Neuronal stem cell (in vitro differentiated cells): Measurements from ENCODE around the gene ABT1.

Experiments
- DNase-seq: peaks from one replicate; pipeline ENCODE4 v3.0.0-alpha.2; 2013; ENCODE audit warnings: low spot score
- H2AFZ ChIP-seq: one replicate; pipeline ENCODE4 v1.6.1; 2013; ENCODE audit warnings: mild to moderate bottlenecking, low read length, inconsistent platforms
- H2AK5ac ChIP-seq: 2 replicates; pipeline ENCODE4 v1.6.1; 2013; ENCODE audit warnings: low read depth, mild to moderate bottlenecking, inconsistent platforms, low read length, moderate library complexity, mixed read lengths
- H2BK120ac ChIP-seq: 2 replicates; pipeline ENCODE4 v1.6.1; 2013; ENCODE audit warnings: low read depth, mild to moderate bottlenecking, inconsistent platforms, low read length, moderate library complexity, mixed read lengths
- H2BK12ac ChIP-seq: one replicate; pipeline ENCODE4 v1.6.1; 2013; ENCODE audit warnings: low read length, inconsistent platforms
- H2BK15ac ChIP-seq: 2 replicates; pipeline ENCODE4 v1.6.1; 2013; ENCODE audit warnings: mild to moderate bottlenecking, low read length, inconsistent platforms, mixed read lengths
- H2BK5ac ChIP-seq: one replicate; pipeline ENCODE4 v1.6.1; 2013; ENCODE audit warnings: inconsistent platforms, mild to moderate bottlenecking, low read length, moderate library complexity
- H3K14ac ChIP-seq: one replicate; pipeline ENCODE4 v1.6.1; 2013; ENCODE audit warnings: low read length, inconsistent platforms
- H3K18ac ChIP-seq: 2 replicates; pipeline ENCODE4 v1.6.1; 2013; ENCODE audit warnings: low read length, inconsistent platforms
- H3K23ac ChIP-seq: 2 replicates; pipeline ENCODE4 v1.6.1; 2013; ENCODE audit warnings: low read depth, mild to moderate bottlenecking, mixed read lengths, low read length, inconsistent platforms; ENCODE audit not compliant: poor library complexity
- H3K27ac ChIP-seq: replicated peaks from 3 replicates; pipeline ENCODE4 v1.5.1; 2013; ENCODE audit warnings: low read length, inconsistent platforms
- H3K27me3 ChIP-seq, 3 experiments: 2 replicates each; pipeline ENCODE4 v1.6.1; 2013; ENCODE audit warnings: low read length in 3 of 3, mild to moderate bottlenecking in 2 of 3, inconsistent platforms in 1 of 3, low read depth in 1 of 3, mixed read lengths in 1 of 3, moderate library complexity in 1 of 3; ENCODE audit not compliant: control insufficient read depth in 3 of 3, insufficient read depth in 3 of 3
- H3K36me3 ChIP-seq, 2 donors: replicated peaks in 1 of 2; 2 replicates each; pipeline ENCODE4 v1.6.1; 2013; ENCODE audit warnings: low read length in 2 of 2; ENCODE audit not compliant: control insufficient read depth in 2 of 2, insufficient read depth in 2 of 2
- H3K4ac ChIP-seq: 2 replicates; pipeline ENCODE4 v1.6.1; 2013; ENCODE audit warnings: inconsistent platforms, mild to moderate bottlenecking, low read length, moderate library complexity
- H3K4me1 ChIP-seq, 2 donors: 1 replicate in 1 of 2; 2 replicates in 1 of 2; pipeline ENCODE4 v1.6.1; 2013; ENCODE audit warnings: low read length in 2 of 2, low read depth in 1 of 2; ENCODE audit not compliant: control insufficient read depth in 2 of 2, insufficient read depth in 1 of 2
- H3K4me2 ChIP-seq: one replicate; pipeline ENCODE4 v1.6.1; 2013; ENCODE audit warnings: mild to moderate bottlenecking, low read length, inconsistent platforms; ENCODE audit not compliant: insufficient read depth, poor library complexity, severe bottlenecking
- H3K4me3 ChIP-seq, 2 donors: 2 replicates each; pipeline ENCODE4 v1.5.1; 2013; ENCODE audit warnings: low read length in 2 of 2, mild to moderate bottlenecking in 2 of 2, inconsistent platforms in 1 of 2, moderate library complexity in 1 of 2
- H3K79me1 ChIP-seq: one replicate; pipeline ENCODE4 v1.6.1; 2013; ENCODE audit warnings: low read depth, mild to moderate bottlenecking, inconsistent platforms, low read length, moderate library complexity
- H3K9ac ChIP-seq: one replicate; pipeline ENCODE4 v1.6.1; 2013; ENCODE audit warnings: mild to moderate bottlenecking, low read depth, low read length, inconsistent platforms; ENCODE audit not compliant: poor library complexity
- H3K9me3 ChIP-seq, 2 donors: replicated peaks in 1 of 2; 2 replicates each; pipeline versions ENCODE3 to v1.6.1; 2013; ENCODE audit warnings: low read length in 2 of 2, mild to moderate bottlenecking in 2 of 2, inconsistent platforms in 1 of 2, low read depth in 1 of 2, mixed read lengths in 1 of 2, moderate library complexity in 1 of 2; ENCODE audit not compliant: control insufficient read depth in 2 of 2, insufficient read depth in 1 of 2
- H4K8ac ChIP-seq: one replicate; pipeline ENCODE4 v1.6.1; 2013; ENCODE audit warnings: low read depth, mild to moderate bottlenecking, inconsistent platforms, low read length, moderate library complexity
- H4K91ac ChIP-seq: one replicate; pipeline ENCODE4 v1.6.1; 2013; ENCODE audit warnings: low read length, low read depth, mild to moderate bottlenecking, inconsistent platforms; ENCODE audit not compliant: poor library complexity
- WGBS, 2 donors: extraction: QIAGEN DNeasy Blood & Tissue Kit; methylation state at CpG; one replicate each; pipeline ENCODE4 v1.1.7; 2013; ENCODE audit warnings: missing lambda C conversion rate in 2 of 2, mixed read lengths in 1 of 2; ENCODE audit not compliant: insufficient read length in 2 of 2, insufficient replicate concordance in 1 of 2; ENCODE audit errors: extremely low coverage in 2 of 2; 5-methylcytosine and 5-hydroxymethylcytosine counted together

ABT1 gene

DNA sequence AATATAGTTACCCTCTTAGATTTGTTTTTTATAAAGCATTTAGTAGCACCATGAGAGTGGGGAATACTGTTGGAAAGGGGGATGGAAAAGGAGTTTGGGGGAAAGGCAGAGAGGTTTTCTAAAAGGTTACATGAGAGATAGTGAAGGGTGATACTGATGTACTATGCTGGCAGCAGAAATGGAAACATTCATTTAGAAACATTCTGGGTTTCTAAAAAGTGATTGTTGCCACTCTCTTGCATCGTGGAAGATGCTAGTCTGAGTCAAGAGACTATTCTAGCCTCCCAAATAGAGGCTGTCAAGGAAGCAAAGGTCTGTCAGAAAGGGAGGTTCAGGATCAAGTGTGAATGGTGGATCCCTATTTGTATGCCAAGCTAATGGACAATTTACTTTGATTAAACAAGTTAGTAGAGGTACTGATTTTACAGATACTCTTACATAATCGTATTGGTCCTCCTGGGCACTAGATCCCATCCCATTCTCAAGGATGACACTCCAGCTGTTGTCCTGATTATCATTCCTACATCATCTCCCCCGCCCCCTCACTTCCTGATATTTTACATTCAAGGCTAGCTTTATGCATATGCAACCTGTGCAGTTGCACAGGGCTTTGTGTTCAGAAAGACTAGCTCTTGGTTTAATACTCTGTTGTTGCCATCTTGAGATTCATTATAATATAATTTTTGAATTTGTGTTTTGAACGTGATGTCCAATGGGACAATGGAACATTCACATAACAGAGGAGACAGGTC, 15.4 kb upstream of the ABT1 start:
- Histone ChIP-seq H2AK5ac (no peak overlapping the region), H3K23ac (no peak overlapping the region), H2AFZ (no peak overlapping the region), H3K27ac (no peak overlapping the region), H3K4me1 (no peaks in the 10 kb centered on the region), H3K4me3 (no peak overlapping the region), H3K18ac (no peak overlapping the region), H4K91ac (no peak overlapping the region), H2BK12ac (no peak overlapping the region), H3K4ac (no peak overlapping the region), H3K79me1 (no peaks in the 10 kb centered on the region), H3K14ac (no peak overlapping the region), H2BK15ac (no peak overlapping the region), H2BK120ac (no peak overlapping the region), H3K27me3 (peaks cover 0 to 30% (median 4%) of the 10 kb centered on the region in 3 experiments), H3K9ac (no peak overlapping the region), H2BK5ac (no peak overlapping the region), H3K4me2 (no peak overlapping the region), H3K36me3 (no peaks in the 10 kb centered on the region), H3K9me3 (peaks cover 0 to 9% of the 10 kb centered on the region in 2 donors), H4K8ac (no peak overlapping the region)
- DNase-seq, result no peak
- no CpG with 5 or more reads among the region's 4 CpGs for WGBS, 2 donors

DNA sequence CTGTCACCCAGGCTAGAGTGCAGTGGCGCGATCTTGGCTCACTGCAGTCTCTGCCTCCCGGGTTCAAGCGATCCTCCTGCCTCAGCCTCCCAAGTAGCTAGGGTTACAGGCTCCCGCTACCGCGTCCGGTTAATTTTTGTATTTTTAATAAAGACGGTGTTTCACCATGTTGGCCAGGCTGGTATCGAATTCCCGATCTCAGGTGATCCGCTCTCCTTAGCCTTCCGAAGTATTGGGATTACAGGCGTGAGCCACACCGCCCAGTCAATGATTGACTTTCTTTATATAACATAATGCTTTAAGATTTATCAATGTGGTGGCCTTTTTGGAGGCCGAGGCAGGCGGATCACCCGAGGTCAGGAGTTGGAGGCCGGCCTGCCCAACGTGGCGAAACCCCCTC, 7.8 kb upstream of the ABT1 start:
- Histone ChIP-seq H3K36me3 (no peaks in the 10 kb centered on the region), H2AFZ (no peak overlapping the region), H3K4me2 (no peak overlapping the region), H3K9me3 (no peaks in the 10 kb centered on the region), H3K4me3 (no peak overlapping the region), H3K14ac (no peak overlapping the region), H2BK15ac (no peak overlapping the region), H2AK5ac (no peak overlapping the region), H4K8ac (no peak overlapping the region), H2BK12ac (no peak overlapping the region), H4K91ac (no peak overlapping the region), H3K23ac (no peak overlapping the region), H3K4ac (no peak overlapping the region), H2BK120ac (no peak overlapping the region), H2BK5ac (no peak overlapping the region), H3K4me1 (no peaks in the 10 kb centered on the region), H3K27me3 (peaks cover 0 to 26% (median 0%) of the 10 kb centered on the region in 3 experiments), H3K18ac (no peak overlapping the region), H3K27ac (no peak overlapping the region), H3K79me1 (no peaks in the 10 kb centered on the region), H3K9ac (no peak overlapping the region)
- no CpG with 5 or more reads among the region's 21 CpGs for WGBS, 2 donors
- DNase-seq, result no peak

DNA sequence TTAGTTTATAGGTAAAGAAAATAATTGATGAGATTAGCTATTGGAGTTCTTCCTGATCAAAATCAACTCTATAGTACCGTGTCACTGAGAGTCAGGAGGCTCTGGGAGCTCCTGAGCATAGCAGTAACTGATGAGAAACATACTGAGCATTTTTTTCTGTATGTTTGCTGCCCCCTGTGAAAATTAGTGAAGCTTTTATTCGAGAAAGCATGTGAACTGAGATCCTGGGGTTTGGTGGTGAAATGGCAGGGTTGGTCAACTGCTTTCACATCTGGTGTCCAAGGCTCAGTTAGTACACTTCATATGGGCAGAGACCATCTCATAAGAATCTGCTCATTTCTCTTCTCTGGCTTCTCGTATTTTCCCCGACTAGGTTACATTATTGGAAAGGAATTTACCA, 4.1 kb upstream of the ABT1 start:
- Histone ChIP-seq H3K9ac (no peak overlapping the region), H2AFZ (no peak overlapping the region), H3K27me3 (peaks cover 0 to 24% (median 0%) of the 10 kb centered on the region in 3 experiments), H3K18ac (no peak overlapping the region), H3K4ac (no peak overlapping the region), H2BK5ac (no peak overlapping the region), H3K79me1 (peaks cover 6% of the 10 kb centered on the region), H3K4me1 (peaks cover 1 to 3% of the 10 kb centered on the region in 2 donors), H2BK120ac (no peak overlapping the region), H4K91ac (no peak overlapping the region), H3K14ac (no peak overlapping the region), H2AK5ac (no peak overlapping the region), H3K4me2 (no peak overlapping the region), H3K23ac (no peak overlapping the region), H3K4me3 (no peak overlapping the region), H3K36me3 (no peaks in the 10 kb centered on the region), H3K27ac (no peak overlapping the region), H2BK12ac (no peak overlapping the region), H2BK15ac (no peak overlapping the region), H3K9me3 (no peaks in the 10 kb centered on the region), H4K8ac (no peak overlapping the region)
- WGBS, 2 donors, result no CpG with 5 or more reads among the region's 4 CpGs
- no peak for DNase-seq

DNA sequence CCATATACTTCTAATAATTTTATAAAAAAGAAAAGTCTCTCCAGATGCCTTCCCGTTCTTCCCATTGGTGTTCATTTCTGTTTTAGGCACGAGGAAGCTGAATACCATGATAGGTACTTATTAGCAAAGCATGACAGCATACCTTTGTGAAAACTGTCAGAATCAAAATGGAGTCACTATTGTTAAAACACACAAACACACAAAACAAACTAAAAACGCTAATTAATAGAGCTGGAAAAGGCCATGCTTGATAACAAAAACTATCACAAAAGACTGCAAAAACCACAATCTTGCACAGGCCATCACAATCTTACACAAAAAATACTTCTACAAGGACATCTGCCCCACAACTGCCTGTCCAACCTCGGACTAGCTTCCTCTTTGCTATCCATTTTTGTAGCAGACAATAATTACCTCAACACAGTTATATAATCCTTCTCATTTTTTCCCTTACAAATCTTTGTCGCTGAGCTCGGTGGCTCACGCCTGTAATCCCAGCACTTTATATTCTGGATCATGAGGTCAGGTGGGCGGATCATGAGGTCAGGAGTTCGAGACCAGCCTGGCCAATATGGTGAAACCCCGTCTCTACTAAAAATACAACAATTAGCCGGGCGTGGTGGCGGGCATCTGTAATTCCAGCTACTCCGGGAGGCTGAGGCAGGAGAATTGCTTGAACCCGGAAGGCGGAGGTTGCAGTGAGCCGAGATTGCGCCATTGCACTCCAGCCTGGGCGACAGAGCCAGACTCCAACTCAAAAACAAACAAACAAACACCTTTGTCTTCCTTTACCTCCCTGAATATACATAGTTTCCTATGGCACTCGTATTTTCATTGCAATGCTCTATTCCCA, 3.2 kb upstream of the ABT1 start:
- no peak overlapping the region for H3K9ac ChIP-seq
- no CpG with 5 or more reads among the region's 20 CpGs for WGBS, 2 donors
- H3K4ac ChIP-seq, result no peak overlapping the region
- H3K23ac ChIP-seq, result no peak overlapping the region
- H2AK5ac ChIP-seq, result no peak overlapping the region
- H2BK120ac ChIP-seq, result no peak overlapping the region
- no peak for DNase-seq
- H3K79me1 ChIP-seq, result peaks cover 10% of the 10 kb centered on the region
- no peak overlapping the region for H2BK12ac ChIP-seq
- no peak overlapping the region for H3K18ac ChIP-seq
- H4K91ac ChIP-seq, result no peak overlapping the region
- no peak overlapping the region for H3K27ac ChIP-seq
- H3K36me3 ChIP-seq, result peaks cover 6 to 8% of the 10 kb centered on the region in 2 donors
- H3K27me3 ChIP-seq, result peaks cover 0 to 24% (median 0%) of the 10 kb centered on the region in 3 experiments
- H3K9me3 ChIP-seq, result no peaks in the 10 kb centered on the region
- H4K8ac ChIP-seq, result no peak overlapping the region
- H2BK5ac ChIP-seq, result no peak overlapping the region
- H2BK15ac ChIP-seq, result no peak overlapping the region
- H3K4me1 ChIP-seq, result peaks cover 3 to 8% of the 10 kb centered on the region in 2 donors
- H2AFZ ChIP-seq, result no peak overlapping the region
- H3K14ac ChIP-seq, result no peak overlapping the region
- no peak overlapping the region for H3K4me3 ChIP-seq
- no peak overlapping the region for H3K4me2 ChIP-seq
